ENCODE measurements around the gene LSM2.

GRCh38 chr6:31784098-31784925, 22.5 kb downstream of the LSM2 start:
- TF ChIP-seq POLR2A (IDR thresholded peaks at IDR 0.05) = no peak
- TF ChIP-seq CTCF (IDR thresholded peaks at IDR 0.05) = no peak
